B cell (primary cell): ENCODE measurements around the gene DNAJB9. TPM values are rescaled to one million over a fixed set of nuclear protein-coding genes. Genes with fewer than 3 reads are reported as not detected.

Experiments
- ATAC-seq: fragments of 200-7000 bp; cut with Tn5 transposase; one replicate; pipeline ENCODE4 v1.10.0; 2021; ENCODE audit warnings: low read depth, mild to moderate bottlenecking, moderate number of reproducible peaks, moderate library complexity
- CTCF ChIA-PET: fragments of 350-600 bp; sonication (Branson Sonifier 250); formaldehyde crosslinking; loops from one replicate; lab custom pipeline; 2021; ENCODE audit warnings: antibody characterized with exemption, inconsistent platforms; lab: Charles Lee
- POLR2A ChIA-PET: fragments of 350-600 bp; sonication (Branson Sonifier 250); formaldehyde crosslinking; loops from one replicate; lab custom pipeline; 2021; ENCODE audit warnings: antibody characterized with exemption; lab: Charles Lee
- DNase-seq: peaks from one replicate; pipeline ENCODE4 v3.0.0; 2013
- H2AFZ ChIP-seq: 2 replicates; pipeline ENCODE4 v1.6.1; 2012; ENCODE audit warnings: mild to moderate bottlenecking, low read depth, low read length; ENCODE audit not compliant: insufficient read depth, poor library complexity, severe bottlenecking
- H3K27ac ChIP-seq, 2 donors: 1 replicate in 1 of 2; 2 replicates in 1 of 2; pipeline ENCODE4 v1.5.1; 2012 to 2013; ENCODE audit warnings: low read length in 2 of 2, mild to moderate bottlenecking in 2 of 2, moderate library complexity in 1 of 2
- H3K27me3 ChIP-seq, 4 experiments: fragments of 200-600 bp in 1 of 4; sonication (generic) in 1 of 4; replicated peaks in 1 of 4; 1 replicate in 2 of 4; 2 replicates in 2 of 4; pipeline versions ENCODE4 v1.6.1 to v1.7.0; 2013 to 2016; ENCODE audit warnings: low read length in 3 of 4, mild to moderate bottlenecking in 2 of 4, mixed read lengths in 1 of 4, moderate library complexity in 1 of 4; ENCODE audit not compliant: insufficient read depth in 4 of 4, control insufficient read depth in 3 of 4; ENCODE audit errors: control extremely low read depth in 1 of 4
- H3K36me3 ChIP-seq, 2 experiments: replicated peaks in 1 of 2; 1 replicate in 1 of 2; 2 replicates in 1 of 2; pipeline versions ENCODE4 v1.6.1 to v1.7.1; 2013; ENCODE audit warnings: low read length in 1 of 2; ENCODE audit not compliant: insufficient read depth in 2 of 2, control insufficient read depth in 1 of 2; ENCODE audit errors: control extremely low read depth in 1 of 2, extremely low read depth in 1 of 2
- H3K4me1 ChIP-seq, 2 donors: fragments of 200-600 bp in 1 of 2; sonication (generic) in 1 of 2; 1 replicate in 1 of 2; 2 replicates in 1 of 2; pipeline versions ENCODE4 v1.5.1 to v1.6.1; 2013 to 2017; ENCODE audit warnings: low read length in 2 of 2; ENCODE audit not compliant: control insufficient read depth in 2 of 2, insufficient read depth in 2 of 2
- H3K4me2 ChIP-seq: replicated peaks from 2 replicates; pipeline ENCODE3; 2012; ENCODE audit warnings: mild to moderate bottlenecking, low read depth, low read length; ENCODE audit not compliant: poor library complexity, severe bottlenecking
- H3K4me3 ChIP-seq, 5 experiments: fragments of 200-600 bp in 1 of 5; sonication (generic) in 1 of 5; 1 replicate in 3 of 5; 2 replicates in 2 of 5; pipeline versions ENCODE4 v1.5.1 to v1.7.0; 2011 to 2016; ENCODE audit warnings: low read length in 4 of 5, mild to moderate bottlenecking in 4 of 5, low read depth in 2 of 5, control low read depth in 1 of 5, moderate library complexity in 1 of 5; ENCODE audit not compliant: insufficient read depth in 1 of 5; ENCODE audit errors: control extremely low read depth in 1 of 5, extremely low read depth in 1 of 5
- H3K79me2 ChIP-seq: fragments of 200-600 bp; sonication (generic); one replicate; pipeline ENCODE4 v1.6.0; 2016; ENCODE audit warnings: low read length; ENCODE audit not compliant: control insufficient read depth, insufficient read depth
- H3K9ac ChIP-seq: fragments of 200-600 bp; sonication (generic); 2 replicates; pipeline ENCODE4 v1.6.1; 2017; ENCODE audit warnings: mild to moderate bottlenecking, low read length, moderate library complexity
- H3K9me3 ChIP-seq, 3 donors: one replicate each; pipeline versions ENCODE4 v1.6.1 to v1.7.1; 2013; ENCODE audit warnings: low read length in 2 of 3; ENCODE audit not compliant: control insufficient read depth in 2 of 3, insufficient read depth in 1 of 3; ENCODE audit errors: control extremely low read depth in 1 of 3
- H4K20me1 ChIP-seq: 2 replicates; pipeline ENCODE4 v1.6.0; 2012; ENCODE audit warnings: mild to moderate bottlenecking, low read length; ENCODE audit not compliant: insufficient read depth, control insufficient read depth, poor library complexity, severe bottlenecking
- H3K27ac Mint-ChIP-seq: one replicate; pipeline ENCODE4 v1.8.0; 2021; ENCODE audit warnings: mixed read lengths
- H3K27me3 Mint-ChIP-seq: one replicate; pipeline ENCODE4 v1.8.0; 2021; ENCODE audit warnings: mixed read lengths
- H3K4me1 Mint-ChIP-seq: one replicate; pipeline ENCODE4 v1.8.0; 2021; ENCODE audit warnings: mixed read lengths
- H3K4me3 Mint-ChIP-seq: one replicate; pipeline ENCODE4 v1.8.0; 2021; ENCODE audit warnings: mixed read lengths
- H3K9me3 Mint-ChIP-seq: one replicate; pipeline ENCODE4 v1.8.0; 2022; ENCODE audit warnings: mixed read lengths; ENCODE audit not compliant: insufficient read depth
- CTCF ChIP-seq: fragments of 200-600 bp; IDR thresholded peaks from one replicate; pipeline ENCODE4 v1.8.0; 2022; ENCODE audit warnings: antibody characterized with exemption, mild to moderate bottlenecking
- EZH2 ChIP-seq: IDR thresholded peaks from 2 replicates; pipeline ENCODE4 v1.6.1; 2012; ENCODE audit warnings: borderline replicate concordance, low read depth, mild to moderate bottlenecking, moderate library complexity, low read length; ENCODE audit not compliant: insufficient read depth, poor library complexity, severe bottlenecking
- WGBS: methylation state at CpG from one replicate; pipeline ENCODE4 v1.1.5; 2013; ENCODE audit warnings: missing lambda C conversion rate; ENCODE audit not compliant: insufficient coverage; 5-methylcytosine and 5-hydroxymethylcytosine counted together
- intact Hi-C: fragments of 100-400 bp; cut with micrococcal nuclease; formaldehyde crosslinking; loops from one replicate; pipeline ENCODE4 v1.10.0; 2022
- polyA plus RNA-seq: library from polyadenylated mRNA; depleted of rRNA; stranded (reverse); fragments of >200 nt; gene quantifications from 2 replicates; pipeline ENCODE4 v1.2.3, GENCODE V29; 2012
- total RNA-seq, 2 donors: library from RNA; stranded (reverse); fragments of 120-200 nt in 1 of 2; gene quantifications; 1 replicate in 1 of 2; 2 replicates in 1 of 2; pipeline versions ENCODE4 v1.2.3 to v1.2.4, GENCODE V29; 2013 to 2022

Gene DNAJB9
- total and polyA plus RNA-seq, 2 donors (not counting 1 experiment from before 2014, with no cell fraction given) = 19.5 to 23.1 TPM

GRCh38 chr7:108570146-108570755 is 577 bp downstream of the DNAJB9 start:
- ChIA-PET CTCF (interaction anchor here (0.8 to 2.7 kb wide), 6 partner anchors 10 to 74 kb away, joined by 3 to 17 read pairs (median 6); partner anchors contain the start of gene PNPLA8), POLR2A (interaction anchor here (0.8 to 3.0 kb wide), 8 partner anchors 18 to 102 kb away, joined by 3 to 58 read pairs (median 8); partner anchors contain the start of gene PNPLA8)
- H3K4me3 ChIP-seq = peak overlapping the region; percentile 79 to 92 (median 89)
- peaks cover 55% of the 10 kb centered on the region for H3K4me1 Mint-ChIP-seq
- WGBS = under 1% methylated on average over 31 of the region's 36 CpGs
- no peak for ATAC-seq
- H3K79me2 ChIP-seq = peaks cover 82% of the 10 kb centered on the region
- no peaks in the 10 kb centered on the region for H3K9me3 Mint-ChIP-seq
- H3K36me3 ChIP-seq = peaks cover 9 to 26% of the 10 kb centered on the region in 2 experiments
- peaks cover 11% of the 10 kb centered on the region for H4K20me1 ChIP-seq
- intact Hi-C loops = loop anchor here (5.0 kb wide), 1 partner anchor 1008 kb away; the partner anchor contains the start of genes COG5 and DUS4L
- peak overlapping the region; percentile 99 to 100 for H3K27ac ChIP-seq
- H3K27ac Mint-ChIP-seq = peak overlapping the region; percentile 98
- no peaks in the 10 kb centered on the region for H3K27me3 Mint-ChIP-seq
- peaks cover 16 to 39% of the 10 kb centered on the region in 2 donors for H3K4me1 ChIP-seq
- peak overlapping the region; percentile 96 for H3K4me3 Mint-ChIP-seq
- H3K27me3 ChIP-seq = no peaks in the 10 kb centered on the region
- peak; percentile 73 for DNase-seq
- peak overlapping the region; percentile 81 for H2AFZ ChIP-seq
- H3K9ac ChIP-seq = peak overlapping the region; percentile 95
- TF ChIP-seq CTCF (no peak), EZH2 (no peak)
- no peaks in the 10 kb centered on the region for H3K9me3 ChIP-seq
- H3K4me2 ChIP-seq = peak overlapping the region; percentile 78

- H3K4me2 ChIP-seq = no peak overlapping the region
- no peaks in the 10 kb centered on the region for H3K9me3 Mint-ChIP-seq
- peaks cover 12 to 32% of the 10 kb centered on the region in 2 experiments for H3K36me3 ChIP-seq
- peaks cover 16 to 24% of the 10 kb centered on the region in 2 donors for H3K4me1 ChIP-seq
- no peak overlapping the region for H3K27ac Mint-ChIP-seq
- peaks cover 43% of the 10 kb centered on the region for H3K4me1 Mint-ChIP-seq
- H3K4me3 ChIP-seq = no peak overlapping the region
- no peak overlapping the region for H3K4me3 Mint-ChIP-seq
- CTCF ChIA-PET = interaction anchor here (1.8 kb wide), 1 partner anchor 76 kb away, joined by 4 read pairs; no protein-coding TSS in a partner anchor
- no peak overlapping the region for H3K9ac ChIP-seq
- WGBS = no CpG with 5 or more reads among the region's 2 CpGs
- POLR2A ChIA-PET = interaction anchor here (0.6 to 1.2 kb wide), 2 partner anchors 47 to 71 kb away, joined by 3 to 4 read pairs; partner anchors contain the start of gene PNPLA8
- no peak for ATAC-seq
- no peaks in the 10 kb centered on the region for H3K27me3 ChIP-seq
- TF ChIP-seq CTCF (no peak), EZH2 (no peak)
- H3K27ac ChIP-seq = no peak overlapping the region
- peaks cover 81% of the 10 kb centered on the region for H3K79me2 ChIP-seq
- no peaks in the 10 kb centered on the region for H3K27me3 Mint-ChIP-seq
- DNase-seq = no peak
- no peak overlapping the region for H2AFZ ChIP-seq
- H3K9me3 ChIP-seq = no peaks in the 10 kb centered on the region
- peaks cover 22% of the 10 kb centered on the region for H4K20me1 ChIP-seq
- intact Hi-C loops = loop anchor here (5.0 kb wide), 1 partner anchor 1010 kb away; the partner anchor contains the start of genes COG5 and DUS4L
Measured at GRCh38 chr7:108572480-108572879, 2.8 kb downstream of the DNAJB9 start.
